GM23338 (cell line): ENCODE results near the gene CDCA4. TPM values are rescaled to one million over a fixed set of nuclear protein-coding genes. Genes with fewer than 3 reads are reported as not detected.

Experiments
- ATAC-seq: fragments of 200-7000 bp; cut with Tn5 transposase; 3 replicates; pipeline ENCODE4 v1.9.1; 2020
- DNase-seq: peaks from one replicate; pipeline ENCODE4 v3.0.0-alpha.2; 2015; ENCODE audit warnings: low spot score
- H2AFZ ChIP-seq: fragments of 200-600 bp; sonication (generic); 2 replicates; pipeline ENCODE4 v1.8.0; 2016; ENCODE audit warnings: antibody characterized with exemption, mild to moderate bottlenecking, moderate library complexity
- H3F3A ChIP-seq: fragments of 200-600 bp; sonication (generic); replicated peaks from 2 replicates; pipeline ENCODE4 v1.8.0; 2017; ENCODE audit warnings: antibody characterized with exemption, mixed run types, low read depth
- H3K27ac ChIP-seq: fragments of 200-600 bp; sonication (generic); 2 replicates; pipeline ENCODE4 v1.6.1; 2016; ENCODE audit warnings: low read depth
- H3K27me3 ChIP-seq: fragments of 200-600 bp; sonication (generic); 2 replicates; pipeline ENCODE4 v1.8.0; 2016; ENCODE audit warnings: mild to moderate bottlenecking, mixed run types, moderate library complexity; ENCODE audit not compliant: insufficient read depth
- H3K36me3 ChIP-seq: fragments of 200-600 bp; sonication (generic); 2 replicates; pipeline ENCODE4 v1.8.0; 2016; ENCODE audit warnings: mild to moderate bottlenecking; ENCODE audit not compliant: insufficient read depth
- H3K4me1 ChIP-seq: fragments of 200-600 bp; sonication (generic); 2 replicates; pipeline ENCODE4 v1.8.0; 2016; ENCODE audit warnings: mild to moderate bottlenecking, moderate library complexity; ENCODE audit not compliant: insufficient read depth
- H3K4me2 ChIP-seq: fragments of 200-600 bp; sonication (generic); 2 replicates; pipeline ENCODE4 v1.7.1; 2017; ENCODE audit warnings: mixed run types
- H3K4me3 ChIP-seq: fragments of 200-600 bp; sonication (generic); 2 replicates; pipeline ENCODE4 v1.6.1; 2016; ENCODE audit warnings: mixed run types
- H3K79me2 ChIP-seq: fragments of 200-600 bp; sonication (generic); replicated peaks from 2 replicates; pipeline ENCODE4 v1.8.0; 2017; ENCODE audit warnings: mild to moderate bottlenecking; ENCODE audit not compliant: insufficient read depth
- H3K9me2 ChIP-seq: fragments of 200-600 bp; sonication (generic); 2 replicates; pipeline ENCODE4 v1.8.0; 2017; ENCODE audit not compliant: insufficient read depth
- H4K20me1 ChIP-seq: fragments of 200-600 bp; sonication (generic); replicated peaks from 2 replicates; pipeline ENCODE4 v1.8.0; 2017; ENCODE audit warnings: mild to moderate bottlenecking; ENCODE audit not compliant: insufficient read depth
- H3K27ac Mint-ChIP-seq: 2 replicates; pipeline ENCODE4 v1.8.0; 2020; ENCODE audit warnings: inconsistent platforms, mild to moderate bottlenecking, moderate library complexity, mixed read lengths
- H3K27me3 Mint-ChIP-seq: 3 replicates; pipeline ENCODE4 v1.8.0; 2022; ENCODE audit warnings: low read depth, mild to moderate bottlenecking, moderate library complexity, mixed read lengths, inconsistent platforms; ENCODE audit not compliant: insufficient read depth, poor library complexity
- H3K36me3 Mint-ChIP-seq: 3 replicates; pipeline ENCODE4 v1.8.0; 2021; ENCODE audit warnings: low read depth, mild to moderate bottlenecking, inconsistent platforms, moderate library complexity, mixed read lengths
- H3K4me1 Mint-ChIP-seq: 3 replicates; pipeline ENCODE4 v1.8.0; 2020; ENCODE audit warnings: mild to moderate bottlenecking, inconsistent platforms, mixed read lengths
- H3K4me3 Mint-ChIP-seq: 3 replicates; pipeline ENCODE4 v1.8.0; 2021; ENCODE audit warnings: moderate library complexity, mild to moderate bottlenecking, inconsistent platforms, mixed read lengths
- H3K9me3 Mint-ChIP-seq: 3 replicates; pipeline ENCODE4 v1.8.0; 2020; ENCODE audit warnings: moderate library complexity, mild to moderate bottlenecking, inconsistent platforms, mixed read lengths
- CREB1 ChIP-seq: fragments of 250-450 bp; sonication (Bioruptor Pico); IDR thresholded peaks from 2 replicates; pipeline ENCODE4 v1.5.0; 2020; ENCODE audit warnings: low read depth, mild to moderate bottlenecking, moderate library complexity
- CTCF ChIP-seq, 2 experiments: fragments of 200-600 bp in 1 of 2; sonication (generic) in 1 of 2; conservative IDR thresholded peaks; 2 replicates each; pipeline versions ENCODE4 v1.5.1 to v1.6.1; 2016 to 2017; ENCODE audit warnings: antibody characterized with exemption in 2 of 2, low read depth in 2 of 2, mild to moderate bottlenecking in 2 of 2, moderate library complexity in 1 of 2
- ETS1 ChIP-seq: IDR thresholded peaks from 2 replicates; pipeline ENCODE4 v1.6.1; 2016; ENCODE audit warnings: antibody characterized with exemption
- EZH2phosphoT487 ChIP-seq: fragments of 200-600 bp; sonication (generic); IDR thresholded peaks from one replicate; pipeline ENCODE4 v1.8.1; 2018; ENCODE audit warnings: antibody characterized with exemption; ENCODE audit not compliant: unreplicated experiment
- JUNB ChIP-seq: IDR thresholded peaks from one replicate; pipeline ENCODE4 v1.6.1; 2016; ENCODE audit warnings: antibody characterized with exemption; ENCODE audit not compliant: unreplicated experiment
- NANOG ChIP-seq: IDR thresholded peaks from 2 replicates; pipeline ENCODE4 v1.6.1; 2016; ENCODE audit warnings: antibody characterized with exemption, borderline replicate concordance
- POLR2AphosphoS5 ChIP-seq: IDR thresholded peaks from 2 replicates; pipeline ENCODE4 v1.6.1; 2016; ENCODE audit warnings: antibody characterized with exemption, low read depth
- ZNF462 ChIP-seq: fragments of 250-450 bp; sonication (Bioruptor Pico); IDR thresholded peaks from 2 replicates; pipeline ENCODE4 v1.5.0; 2020; ENCODE audit warnings: mild to moderate bottlenecking, moderate library complexity
- polyA plus RNA-seq: library from polyadenylated mRNA; unstranded; fragments of >200 nt; fragmentation: Nextera tagmentation; extraction: Ambion mirVana; gene quantifications from 2 replicates; pipeline ENCODE4 v1.2.1, GENCODE V29; 2016
- total RNA-seq: library from RNA; depleted of rRNA; stranded (reverse); fragments of >200 nt; shearing (Covaris generic); gene quantifications from 2 replicates; pipeline ENCODE4 v1.2.3, GENCODE V29; 2014

Gene CDCA4
- total and polyA plus RNA-seq, 2 experiments from 2014 or later: 32.6 to 70.7 TPM

GRCh38 chr14:105015905-105016304 lies 5.0 kb downstream of the CDCA4 start (continued):
- TF ChIP-seq ZNF462 (CRISPR knock-in tag) (no peak), CREB1 (CRISPR knock-in tag) (no peak)

- peaks cover 38% of the 10 kb centered on the region for H3K4me1 ChIP-seq
- peaks cover 18% of the 10 kb centered on the region for H3K27me3 Mint-ChIP-seq
- H4K20me1 ChIP-seq: peaks cover 78% of the 10 kb centered on the region
- H3K27me3 ChIP-seq: no peaks in the 10 kb centered on the region
- no peak for DNase-seq
- no peak overlapping the region; the same call in 1 of the 2 replicates for H3K27ac Mint-ChIP-seq
- no peak for ATAC-seq
- H3K4me3 ChIP-seq: no peak overlapping the region
- H3K79me2 ChIP-seq: peaks cover 100% of the 10 kb centered on the region
- H3K27ac ChIP-seq: peak overlapping the region; percentile 39; the same call in 1 of the 2 replicates
- H3K36me3 Mint-ChIP-seq: peaks cover 48% of the 10 kb centered on the region
- H3K36me3 ChIP-seq: peaks cover under 1% of the 10 kb centered on the region; the same call in 1 of the 2 replicates
- no peaks in the 10 kb centered on the region for H3K9me3 Mint-ChIP-seq
- H2AFZ ChIP-seq: no peak overlapping the region
- H3K9me2 ChIP-seq: no peaks in the 10 kb centered on the region
- peaks cover 64% of the 10 kb centered on the region for H3K4me1 Mint-ChIP-seq
- peak overlapping the region; percentile 62 for H3K4me2 ChIP-seq
- H3K4me3 Mint-ChIP-seq: peak overlapping the region; percentile 1; the same call in 1 of the 3 replicates
- H3F3A ChIP-seq: no peaks in the 10 kb centered on the region
- no peak for TF ChIP-seq NANOG
- TF ChIP-seq POLR2AphosphoS5: no peak
- no peak for TF ChIP-seq EZH2phosphoT487
- TF ChIP-seq ETS1: no peak
- no peak for TF ChIP-seq CTCF (conservative IDR thresholded peaks at IDR 0.05; ENCODE audit: low read depth in 2 of 2)
- no peak for TF ChIP-seq JUNB
Measured at GRCh38 chr14:105015242-105015641, 5.6 kb downstream of the CDCA4 start.
